Measurements from ENCODE around the gene CCDC120.

GRCh38 chrX:49116076-49116475 is 57.3 kb downstream of the CCDC120 start:
- TF ChIP-seq CTCF (IDR thresholded peaks at IDR 0.05) = no peak
- TF ChIP-seq POLR2A (IDR thresholded peaks at IDR 0.05) = no peak
